ENCODE measurements around the gene XPC. TPM values are rescaled to one million over a fixed set of nuclear protein-coding genes. Genes with fewer than 3 reads are reported as not detected.

Gene XPC
- total and polyA plus RNA-seq, 2 of the 8 experiments (the other 6 are each of a cell fraction or from before 2014, with no cell fraction given), result 8.8 to 27.3 TPM

GRCh38 chr3:14225421-14225820 lies 47.0 kb upstream of the XPC start:
- no peak overlapping the region for H2BK15ac ChIP-seq (ENCODE audit: low read length)
- no peak for FAIRE-seq
- no peaks in the 10 kb centered on the region for H3K79me2 ChIP-seq (ENCODE audit: control insufficient read depth in 1 of 2, insufficient read depth in 2 of 2, low read length in 2 of 2)
- 95% methylated on average over 9 of the region's 9 CpGs; no CpG with 5 or more reads in 1 of the 2 experiments for WGBS, 2 experiments (ENCODE audit: extremely low coverage in 1 of 2, insufficient coverage in 1 of 2, insufficient read length in 1 of 2, insufficient replicate concordance in 2 of 2, low coverage in 1 of 2, low lambda C conversion rate in 2 of 2, missing lambda C conversion rate in 1 of 2)
- no peak overlapping the region for H3K14ac ChIP-seq (ENCODE audit: insufficient read length)
- H4K5ac ChIP-seq (ENCODE audit: insufficient read length, low read depth, low read length), result no peak overlapping the region
- CTCF ChIA-PET (ENCODE audit: partially characterized antibody), result interaction anchor here (1.5 kb wide), 1 partner anchor 25 kb away, joined by 4 read pairs; no protein-coding TSS in a partner anchor
- POLR2A ChIA-PET (ENCODE audit: partially characterized antibody), result interaction anchor here (0.8 to 1.1 kb wide), 2 partner anchors 14 to 221 kb away, joined by 3 read pairs; no protein-coding TSS in a partner anchor
- H3K27me3 ChIP-seq (replicated peaks in 1 of 4; ENCODE audit: control insufficient read depth in 3 of 4, extremely low read depth in 1 of 4, insufficient read depth in 3 of 4, low read length in 3 of 4), result no peaks in the 10 kb centered on the region
- DNase-seq (ENCODE audit: low read depth in 1 of 2, low spot score in 2 of 2), result no peak
- no peaks in the 10 kb centered on the region for H3K79me1 ChIP-seq (ENCODE audit: low read depth, low read length)
- H2BK12ac ChIP-seq (ENCODE audit: low read depth, low read length), result no peak overlapping the region
- no peak overlapping the region for H4K91ac ChIP-seq (replicated peaks; ENCODE audit: insufficient read length, low read length)
- H3K4me2 ChIP-seq (ENCODE audit: insufficient read depth in 1 of 2, low read depth in 2 of 2, low read length in 2 of 2), result no peak overlapping the region
- H3K36me3 ChIP-seq (ENCODE audit: control insufficient read depth in 2 of 4, insufficient read depth in 4 of 4, low read length in 3 of 4), result no peaks in the 10 kb centered on the region
- H3K23ac ChIP-seq (ENCODE audit: insufficient read length), result no peak overlapping the region
- H2AK5ac ChIP-seq (ENCODE audit: low read depth, low read length), result no peak overlapping the region
- peaks cover 0 to 8% of the 10 kb centered on the region in 2 experiments; a peak in 2 of 4 replicates for H3K9me3 ChIP-seq (ENCODE audit: insufficient read depth in 2 of 2, low read depth in 1 of 2, low read length in 1 of 2)
- H4K20me1 ChIP-seq (replicated peaks in 1 of 2; ENCODE audit: control insufficient read depth in 1 of 2, insufficient read depth in 2 of 2, low read length in 2 of 2), result no peaks in the 10 kb centered on the region
- H2BK20ac ChIP-seq (ENCODE audit: low read length), result no peak overlapping the region
- peaks cover 0 to 5% (median 0%) of the 10 kb centered on the region in 4 experiments; a peak in 1 of 7 replicates for H3K4me1 ChIP-seq (replicated peaks in 1 of 4; ENCODE audit: control insufficient read depth in 3 of 4, insufficient read depth in 4 of 4, low read length in 3 of 4)
- H3K4me3 ChIP-seq (ENCODE audit: extremely low read depth in 1 of 4, insufficient read depth in 2 of 4, low read depth in 3 of 4, low read length in 4 of 4), result no peak overlapping the region
- no peak overlapping the region for H3K18ac ChIP-seq (ENCODE audit: extremely low read depth, low read length)
- no peak overlapping the region for H3K9ac ChIP-seq (replicated peaks in 1 of 4; ENCODE audit: extremely low read depth in 1 of 4, low read depth in 3 of 4, low read length in 3 of 4)
- H2BK120ac ChIP-seq (replicated peaks; ENCODE audit: low read depth, low read length), result no peak overlapping the region
- H3K27ac ChIP-seq (ENCODE audit: low read depth, low read length), result no peak overlapping the region
- H2BK5ac ChIP-seq (ENCODE audit: low read depth, low read length), result no peak overlapping the region
- no peak overlapping the region for H3K4ac ChIP-seq (replicated peaks; ENCODE audit: insufficient read length, low read depth, low read length)
- H2AFZ ChIP-seq (ENCODE audit: low read length), result no peak overlapping the region
- H3K23me2 ChIP-seq (ENCODE audit: low read depth, low read length), result no peaks in the 10 kb centered on the region
- no peak overlapping the region for H4K8ac ChIP-seq (ENCODE audit: extremely low read depth, insufficient read depth, low read length)
- H3K56ac ChIP-seq (replicated peaks; ENCODE audit: insufficient read length, low read depth, low read length), result no peak overlapping the region
- no peak for TF ChIP-seq POU5F1 (IDR thresholded peaks at IDR 0.05; ENCODE audit: low read depth, low read length)
- no peak for TF ChIP-seq FOSL1 (IDR thresholded peaks at IDR 0.05; ENCODE audit: insufficient read depth, low read depth, low read length)
- TF ChIP-seq E2F6 (IDR thresholded peaks at IDR 0.05), result no peak
- no peak for TF ChIP-seq ATF3 (IDR thresholded peaks at IDR 0.05; ENCODE audit: insufficient read depth, low read depth, low read length)
- TF ChIP-seq BACH1 (IDR thresholded peaks at IDR 0.05; ENCODE audit: low read length), result no peak
- no peak for TF ChIP-seq SIRT6 (IDR thresholded peaks at IDR 0.05; ENCODE audit: low read length)
- TF ChIP-seq SAP30 (IDR thresholded peaks at IDR 0.05; ENCODE audit: insufficient read depth, insufficient replicate concordance, low read length), result no peak
- no peak for TF ChIP-seq GTF2F1 (IDR thresholded peaks at IDR 0.05; ENCODE audit: borderline replicate concordance, low read depth, low read length)
- TF ChIP-seq KDM1A (IDR thresholded peaks at IDR 0.05; ENCODE audit: borderline replicate concordance, low read length), result no peak
- no peak for TF ChIP-seq HDAC6 (IDR thresholded peaks at IDR 0.05; ENCODE audit: low read depth, low read length)
- no peak for TF ChIP-seq HDAC2 (IDR thresholded peaks at IDR 0.05; ENCODE audit: borderline replicate concordance in 1 of 2, low read depth in 2 of 2, low read length in 2 of 2)
- TF ChIP-seq EZH2 (IDR thresholded peaks at IDR 0.05; ENCODE audit: low read depth, low read length, severe bottlenecking), result no peak
- TF ChIP-seq ASH2L (IDR thresholded peaks at IDR 0.05; ENCODE audit: low read length), result no peak

Measured in H1 (cell line).